Neuronal stem cell (in vitro differentiated cells): ENCODE data around the gene PPP1R26.
"Not testable (repeated sequence)": the region's sequence is repeated elsewhere in the genome, so short reads cannot be mapped to it uniquely, and the experiment has no call there.

Experiments used
- DNase-seq: peaks from one replicate; pipeline ENCODE4 v3.0.0-alpha.2; 2013; ENCODE audit warnings: low spot score
- H2AFZ ChIP-seq: one replicate; pipeline ENCODE4 v1.6.1; 2013; ENCODE audit warnings: mild to moderate bottlenecking, low read length, inconsistent platforms
- H2AK5ac ChIP-seq: 2 replicates; pipeline ENCODE4 v1.6.1; 2013; ENCODE audit warnings: low read depth, mild to moderate bottlenecking, inconsistent platforms, low read length, moderate library complexity, mixed read lengths
- H2BK120ac ChIP-seq: 2 replicates; pipeline ENCODE4 v1.6.1; 2013; ENCODE audit warnings: low read depth, mild to moderate bottlenecking, inconsistent platforms, low read length, moderate library complexity, mixed read lengths
- H2BK12ac ChIP-seq: one replicate; pipeline ENCODE4 v1.6.1; 2013; ENCODE audit warnings: low read length, inconsistent platforms
- H2BK15ac ChIP-seq: 2 replicates; pipeline ENCODE4 v1.6.1; 2013; ENCODE audit warnings: mild to moderate bottlenecking, low read length, inconsistent platforms, mixed read lengths
- H2BK5ac ChIP-seq: one replicate; pipeline ENCODE4 v1.6.1; 2013; ENCODE audit warnings: inconsistent platforms, mild to moderate bottlenecking, low read length, moderate library complexity
- H3K14ac ChIP-seq: one replicate; pipeline ENCODE4 v1.6.1; 2013; ENCODE audit warnings: low read length, inconsistent platforms
- H3K18ac ChIP-seq: 2 replicates; pipeline ENCODE4 v1.6.1; 2013; ENCODE audit warnings: low read length, inconsistent platforms
- H3K23ac ChIP-seq: 2 replicates; pipeline ENCODE4 v1.6.1; 2013; ENCODE audit warnings: low read depth, mild to moderate bottlenecking, mixed read lengths, low read length, inconsistent platforms; ENCODE audit not compliant: poor library complexity
- H3K27ac ChIP-seq: replicated peaks from 3 replicates; pipeline ENCODE4 v1.5.1; 2013; ENCODE audit warnings: low read length, inconsistent platforms
- H3K27me3 ChIP-seq, 3 experiments: 2 replicates each; pipeline ENCODE4 v1.6.1; 2013; ENCODE audit warnings: low read length in 3 of 3, mild to moderate bottlenecking in 2 of 3, inconsistent platforms in 1 of 3, low read depth in 1 of 3, mixed read lengths in 1 of 3, moderate library complexity in 1 of 3; ENCODE audit not compliant: control insufficient read depth in 3 of 3, insufficient read depth in 3 of 3
- H3K36me3 ChIP-seq, 2 donors: replicated peaks in 1 of 2; 2 replicates each; pipeline ENCODE4 v1.6.1; 2013; ENCODE audit warnings: low read length in 2 of 2; ENCODE audit not compliant: control insufficient read depth in 2 of 2, insufficient read depth in 2 of 2
- H3K4ac ChIP-seq: 2 replicates; pipeline ENCODE4 v1.6.1; 2013; ENCODE audit warnings: inconsistent platforms, mild to moderate bottlenecking, low read length, moderate library complexity
- H3K4me1 ChIP-seq, 2 donors: 1 replicate in 1 of 2; 2 replicates in 1 of 2; pipeline ENCODE4 v1.6.1; 2013; ENCODE audit warnings: low read length in 2 of 2, low read depth in 1 of 2; ENCODE audit not compliant: control insufficient read depth in 2 of 2, insufficient read depth in 1 of 2
- H3K4me2 ChIP-seq: one replicate; pipeline ENCODE4 v1.6.1; 2013; ENCODE audit warnings: mild to moderate bottlenecking, low read length, inconsistent platforms; ENCODE audit not compliant: insufficient read depth, poor library complexity, severe bottlenecking
- H3K4me3 ChIP-seq, 2 donors: 2 replicates each; pipeline ENCODE4 v1.5.1; 2013; ENCODE audit warnings: low read length in 2 of 2, mild to moderate bottlenecking in 2 of 2, inconsistent platforms in 1 of 2, moderate library complexity in 1 of 2
- H3K79me1 ChIP-seq: one replicate; pipeline ENCODE4 v1.6.1; 2013; ENCODE audit warnings: low read depth, mild to moderate bottlenecking, inconsistent platforms, low read length, moderate library complexity
- H3K9ac ChIP-seq: one replicate; pipeline ENCODE4 v1.6.1; 2013; ENCODE audit warnings: mild to moderate bottlenecking, low read depth, low read length, inconsistent platforms; ENCODE audit not compliant: poor library complexity
- H3K9me3 ChIP-seq, 2 donors: replicated peaks in 1 of 2; 2 replicates each; pipeline versions ENCODE3 to v1.6.1; 2013; ENCODE audit warnings: low read length in 2 of 2, mild to moderate bottlenecking in 2 of 2, inconsistent platforms in 1 of 2, low read depth in 1 of 2, mixed read lengths in 1 of 2, moderate library complexity in 1 of 2; ENCODE audit not compliant: control insufficient read depth in 2 of 2, insufficient read depth in 1 of 2
- H4K8ac ChIP-seq: one replicate; pipeline ENCODE4 v1.6.1; 2013; ENCODE audit warnings: low read depth, mild to moderate bottlenecking, inconsistent platforms, low read length, moderate library complexity
- H4K91ac ChIP-seq: one replicate; pipeline ENCODE4 v1.6.1; 2013; ENCODE audit warnings: low read length, low read depth, mild to moderate bottlenecking, inconsistent platforms; ENCODE audit not compliant: poor library complexity
- WGBS, 2 donors: extraction: QIAGEN DNeasy Blood & Tissue Kit; methylation state at CpG; one replicate each; pipeline ENCODE4 v1.1.7; 2013; ENCODE audit warnings: missing lambda C conversion rate in 2 of 2, mixed read lengths in 1 of 2; ENCODE audit not compliant: insufficient read length in 2 of 2, insufficient replicate concordance in 1 of 2; ENCODE audit errors: extremely low coverage in 2 of 2; 5-methylcytosine and 5-hydroxymethylcytosine counted together

PPP1R26 gene

DNA sequence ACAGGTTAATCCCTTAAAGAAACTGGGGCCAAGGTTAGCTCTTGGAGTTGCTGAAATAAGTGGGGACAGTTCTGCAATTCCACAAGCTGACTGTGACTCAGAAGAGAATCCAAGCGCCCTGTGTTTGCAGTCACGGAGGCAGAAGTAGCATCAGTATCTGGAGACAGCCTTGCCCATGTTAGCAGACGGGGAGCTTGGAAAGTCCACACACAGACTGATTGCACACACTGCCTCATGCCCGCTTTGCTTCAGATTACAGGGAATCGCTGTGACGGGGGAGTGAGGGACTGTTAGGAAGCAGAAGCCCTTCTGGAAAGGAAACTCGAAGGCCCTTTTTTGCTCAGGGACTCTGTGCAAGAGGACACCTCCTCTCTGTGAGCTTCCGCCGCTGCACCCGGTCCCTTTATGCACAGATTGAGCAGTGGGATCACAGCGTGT, 30.9 kb upstream of the PPP1R26 start:
- H4K91ac ChIP-seq, result no peak overlapping the region
- no peak overlapping the region for H3K27ac ChIP-seq
- no peak overlapping the region for H2AFZ ChIP-seq
- no peak overlapping the region for H2BK12ac ChIP-seq
- DNase-seq, result no peak
- H3K4me2 ChIP-seq, result no peak overlapping the region
- no peaks in the 10 kb centered on the region for H3K79me1 ChIP-seq
- H3K4ac ChIP-seq, result no peak overlapping the region
- H3K9ac ChIP-seq, result no peak overlapping the region
- no peak overlapping the region for H2AK5ac ChIP-seq
- no peak overlapping the region for H2BK15ac ChIP-seq
- H3K23ac ChIP-seq, result peak overlapping the region; percentile 22
- no CpG with 5 or more reads among the region's 11 CpGs for WGBS, 2 donors
- H3K18ac ChIP-seq, result no peak overlapping the region
- H3K14ac ChIP-seq, result no peak overlapping the region
- H3K36me3 ChIP-seq, result no peaks in the 10 kb centered on the region
- peaks cover 0 to 7% (median 0%) of the 10 kb centered on the region in 3 experiments for H3K27me3 ChIP-seq
- no peak overlapping the region for H4K8ac ChIP-seq
- H3K4me3 ChIP-seq, result no peak overlapping the region
- H3K9me3 ChIP-seq, result no peaks in the 10 kb centered on the region
- H2BK120ac ChIP-seq, result no peak overlapping the region
- no peak overlapping the region for H2BK5ac ChIP-seq
- peaks cover 0 to 1% of the 10 kb centered on the region in 2 donors for H3K4me1 ChIP-seq

DNA sequence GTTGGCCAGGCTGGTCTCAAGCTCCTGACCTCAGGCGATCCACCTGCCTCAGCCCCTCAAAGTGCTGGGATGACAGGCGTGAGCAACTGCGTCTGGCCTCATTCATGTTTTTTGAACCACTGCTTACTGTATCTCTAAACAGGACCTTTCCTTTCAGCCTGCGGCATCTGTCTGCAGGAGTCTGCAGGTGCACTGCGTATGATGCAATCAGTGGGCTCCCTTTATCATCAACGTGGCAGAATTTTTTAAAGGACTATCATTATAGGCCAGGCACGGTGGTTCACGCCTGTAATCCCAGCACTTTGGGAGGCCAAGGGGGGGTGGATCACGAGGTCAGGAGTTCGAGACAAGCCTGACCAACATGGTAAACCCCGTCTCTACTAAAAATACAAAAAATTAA, 30.1 kb upstream of the PPP1R26 start:
- H3K18ac ChIP-seq, H3K4me3 ChIP-seq, H3K23ac ChIP-seq, H4K8ac ChIP-seq, H3K36me3 ChIP-seq, H3K9ac ChIP-seq, H3K79me1 ChIP-seq, H2AFZ ChIP-seq, H3K9me3 ChIP-seq, H3K4ac ChIP-seq, H3K27me3 ChIP-seq, H2BK5ac ChIP-seq, H2BK120ac ChIP-seq, H3K4me2 ChIP-seq, H3K4me1 ChIP-seq, H2BK15ac ChIP-seq, H2BK12ac ChIP-seq, H3K27ac ChIP-seq, H2AK5ac ChIP-seq, DNase-seq, H3K14ac ChIP-seq, H4K91ac ChIP-seq: not testable (repeated sequence)
- WGBS, 2 donors, result no CpG with 5 or more reads among the region's 11 CpGs

DNA sequence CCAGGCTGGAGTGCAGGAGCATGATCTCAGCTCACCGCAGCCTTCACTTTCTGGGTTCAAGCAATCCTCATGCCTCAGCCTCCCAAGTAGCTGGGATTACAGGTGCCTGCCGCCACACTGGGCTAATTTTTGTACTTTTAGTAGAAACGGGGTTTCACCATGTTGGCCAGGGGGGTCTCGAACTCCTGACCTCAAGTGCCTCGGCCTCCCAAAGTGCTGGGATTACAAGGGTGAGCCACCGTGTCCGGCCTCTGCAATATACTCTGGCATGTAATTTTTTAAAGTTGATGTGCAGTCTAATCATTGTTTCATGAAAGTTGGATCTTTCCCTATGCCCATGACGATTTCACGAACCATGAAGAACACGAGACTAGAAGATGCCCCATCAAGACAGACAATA, 28.6 kb upstream of the PPP1R26 start:
- Histone ChIP-seq H3K4me1 (peaks cover 0 to 1% of the 10 kb centered on the region in 2 donors), H4K91ac (no peak overlapping the region), H2BK12ac (no peak overlapping the region)

DNA sequence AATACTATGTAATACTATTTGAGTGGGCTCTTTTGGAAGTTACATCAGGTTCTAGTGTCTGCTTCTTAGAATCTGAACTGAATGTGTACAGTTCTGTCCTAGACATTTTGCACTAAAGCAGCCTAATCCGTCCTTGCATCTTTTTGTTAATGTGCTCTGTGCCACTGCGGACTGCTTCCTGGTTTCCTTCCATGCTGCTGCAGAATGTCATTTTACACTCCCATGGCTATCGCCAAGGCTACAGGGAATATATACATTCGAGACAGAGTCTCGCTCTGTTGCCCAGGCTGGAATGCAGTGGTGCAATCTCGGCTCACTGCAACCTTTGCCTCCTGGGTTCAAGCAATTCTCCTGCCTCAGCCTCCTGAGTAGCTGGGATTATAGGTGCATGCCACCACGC, 27.7 kb upstream of the PPP1R26 start:
- H2BK5ac ChIP-seq, H3K27me3 ChIP-seq, H3K9ac ChIP-seq, H3K23ac ChIP-seq, H2BK15ac ChIP-seq, H3K18ac ChIP-seq, H3K4me3 ChIP-seq, H3K14ac ChIP-seq, H2BK120ac ChIP-seq, H4K91ac ChIP-seq, H4K8ac ChIP-seq, H3K4me2 ChIP-seq, H3K9me3 ChIP-seq, H3K4ac ChIP-seq, H3K79me1 ChIP-seq, DNase-seq, H3K36me3 ChIP-seq, H2AK5ac ChIP-seq, H2BK12ac ChIP-seq, H3K4me1 ChIP-seq, H3K27ac ChIP-seq, H2AFZ ChIP-seq: not testable (repeated sequence)
- no CpG with 5 or more reads among the region's 7 CpGs for WGBS, 2 donors

More for the DNA sequence above, 28.6 kb upstream of the PPP1R26 start:
- no peak overlapping the region for H3K4ac ChIP-seq
- no peak overlapping the region for H2BK120ac ChIP-seq
- no peak overlapping the region for H2BK15ac ChIP-seq
- H3K9me3 ChIP-seq, result no peaks in the 10 kb centered on the region
- no CpG with 5 or more reads among the region's 10 CpGs for WGBS, 2 donors
- DNase-seq, result no peak
- no peak overlapping the region for H3K4me2 ChIP-seq
- H3K14ac ChIP-seq, result no peak overlapping the region
- no peaks in the 10 kb centered on the region for H3K79me1 ChIP-seq
- no peak overlapping the region for H3K4me3 ChIP-seq
- no peak overlapping the region for H3K18ac ChIP-seq
- no peak overlapping the region for H3K27ac ChIP-seq
- no peak overlapping the region for H3K9ac ChIP-seq
- H3K27me3 ChIP-seq, result peaks cover 0 to 7% (median 0%) of the 10 kb centered on the region in 3 experiments
- H2AFZ ChIP-seq, result no peak overlapping the region
- H4K8ac ChIP-seq, result no peak overlapping the region
- H3K36me3 ChIP-seq, result no peaks in the 10 kb centered on the region
- no peak overlapping the region for H3K23ac ChIP-seq
- H2AK5ac ChIP-seq, result no peak overlapping the region
- H2BK5ac ChIP-seq, result no peak overlapping the region
